Measurements from ENCODE around the gene LYRM4.

Gene LYRM4

GRCh38 chr6:5260111-5260620 is 584 bp downstream of the LYRM4 start:
- Histone ChIP-seq H3K9me3 (ENCODE audit: control insufficient read depth, insufficient read depth, low read depth, low read length) (no peaks in the 10 kb centered on the region), H3K27ac (ENCODE audit: low read depth, low read length) (no peak overlapping the region), H3K4me3 (ENCODE audit: low read depth, low read length) (peak overlapping the region; percentile 76)

DNA sequence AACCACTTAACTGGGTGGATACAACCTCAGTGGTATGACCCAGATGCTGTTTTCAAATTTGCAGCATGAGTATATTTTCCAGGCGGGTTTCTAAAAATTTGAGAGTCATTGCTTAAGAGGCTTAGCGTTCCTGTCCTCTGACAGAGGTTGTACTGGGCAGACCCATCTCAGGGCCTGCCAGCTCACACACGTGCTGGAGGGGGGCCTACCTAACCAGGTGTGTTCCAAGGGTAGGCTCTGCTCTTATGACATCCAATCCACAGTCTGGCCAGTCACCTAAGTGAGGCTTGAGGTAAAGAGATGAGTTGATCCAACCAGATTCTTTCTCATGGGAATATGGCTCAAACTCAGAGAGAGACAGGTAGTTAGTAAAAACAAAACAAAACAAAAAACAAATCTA is 1.3 kb downstream of the LYRM4 start:
- Histone ChIP-seq H3K36me3 (ENCODE audit: control insufficient read depth, insufficient read depth, low read length) (peaks cover 10% of the 10 kb centered on the region), H3K9me3 (ENCODE audit: control insufficient read depth, insufficient read depth, low read depth, low read length) (no peaks in the 10 kb centered on the region), H3K4me3 (ENCODE audit: low read depth, low read length) (peak overlapping the region; percentile 76), H3K9ac (ENCODE audit: low read length) (no peak overlapping the region), H3K27ac (ENCODE audit: low read depth, low read length) (no peak overlapping the region), H3K27me3 (ENCODE audit: control insufficient read depth, insufficient read depth, low read length) (no peaks in the 10 kb centered on the region), H3K4me1 (ENCODE audit: control insufficient read depth, insufficient read depth, low read length) (0 out of 2 replicates have a peak, but pooled peaks cover 6% of the 10 kb centered on the region)

More at GRCh38 chr6:5260111-5260620, 584 bp downstream of the LYRM4 start:
- peaks cover 10% of the 10 kb centered on the region for H3K36me3 ChIP-seq (ENCODE audit: control insufficient read depth, insufficient read depth, low read length)
- 0 out of 2 replicates have a peak, but pooled peaks cover 6% of the 10 kb centered on the region for H3K4me1 ChIP-seq (ENCODE audit: control insufficient read depth, insufficient read depth, low read length)
- H3K27me3 ChIP-seq (ENCODE audit: control insufficient read depth, insufficient read depth, low read length) = no peaks in the 10 kb centered on the region
- H3K9ac ChIP-seq (ENCODE audit: low read length) = peak overlapping the region; percentile 60

DNA sequence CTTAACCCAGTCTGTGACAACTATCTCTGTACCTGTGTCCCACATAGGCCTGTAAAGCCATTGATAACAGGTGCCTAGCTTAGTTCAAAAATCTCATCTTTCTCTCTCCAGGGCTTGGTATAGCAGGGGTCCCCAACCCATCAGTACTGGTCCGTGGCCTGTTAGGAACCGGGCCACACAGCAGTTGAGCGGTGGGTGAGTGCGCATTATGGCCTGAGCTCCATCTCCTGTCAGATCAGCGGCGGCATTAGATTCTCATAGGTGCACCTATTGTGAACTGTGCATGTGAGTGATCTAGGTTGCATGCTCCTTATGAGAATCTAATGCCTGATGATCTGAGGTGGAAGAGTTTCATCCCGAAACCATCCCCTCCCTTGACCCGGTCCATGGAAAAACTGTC is 3.4 kb downstream of the LYRM4 start:
- no peak overlapping the region for H3K27ac ChIP-seq (ENCODE audit: low read depth, low read length)

DNA sequence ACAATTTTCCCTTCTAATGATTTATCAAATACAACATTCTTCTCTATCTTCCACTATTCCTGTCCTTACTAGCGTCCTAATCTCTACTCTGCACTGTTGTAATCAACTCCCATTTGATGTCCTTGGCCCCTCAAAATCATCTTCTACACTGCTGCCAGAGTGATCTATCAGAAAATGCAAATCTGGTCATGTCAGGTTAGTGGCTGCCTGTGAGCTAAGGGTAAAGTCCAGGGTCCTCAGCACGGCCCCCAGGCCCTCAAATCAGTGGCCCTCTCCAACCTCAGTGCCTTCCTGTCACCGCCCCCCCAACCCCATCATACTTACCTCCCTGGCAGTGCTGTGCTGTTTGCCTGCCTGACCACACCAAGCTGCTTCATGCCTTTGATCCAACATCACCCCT is 3.8 kb downstream of the LYRM4 start:
- Histone ChIP-seq H3K27ac (ENCODE audit: low read depth, low read length) (no peak overlapping the region), H3K4me3 (ENCODE audit: low read depth, low read length) (no peak overlapping the region), H3K36me3 (ENCODE audit: control insufficient read depth, insufficient read depth, low read length) (peaks cover 24% of the 10 kb centered on the region), H3K9ac (ENCODE audit: low read length) (no peak overlapping the region), H3K27me3 (ENCODE audit: control insufficient read depth, insufficient read depth, low read length) (no peaks in the 10 kb centered on the region), H3K9me3 (ENCODE audit: control insufficient read depth, insufficient read depth, low read depth, low read length) (no peaks in the 10 kb centered on the region), H3K4me1 (ENCODE audit: control insufficient read depth, insufficient read depth, low read length) (0 out of 2 replicates have a peak, but pooled peaks cover 6% of the 10 kb centered on the region)

More for the DNA sequence above, 3.4 kb downstream of the LYRM4 start:
- Histone ChIP-seq H3K4me1 (ENCODE audit: control insufficient read depth, insufficient read depth, low read length) (0 out of 2 replicates have a peak, but pooled peaks cover 6% of the 10 kb centered on the region), H3K4me3 (ENCODE audit: low read depth, low read length) (no peak overlapping the region), H3K36me3 (ENCODE audit: control insufficient read depth, insufficient read depth, low read length) (peaks cover 20% of the 10 kb centered on the region), H3K9ac (ENCODE audit: low read length) (no peak overlapping the region), H3K27me3 (ENCODE audit: control insufficient read depth, insufficient read depth, low read length) (no peaks in the 10 kb centered on the region), H3K9me3 (ENCODE audit: control insufficient read depth, insufficient read depth, low read depth, low read length) (no peaks in the 10 kb centered on the region)

- no peaks in the 10 kb centered on the region for H3K27me3 ChIP-seq (ENCODE audit: control insufficient read depth, insufficient read depth, low read length)
- no peak overlapping the region for H3K27ac ChIP-seq (ENCODE audit: low read depth, low read length)
- peaks cover 26% of the 10 kb centered on the region for H3K36me3 ChIP-seq (ENCODE audit: control insufficient read depth, insufficient read depth, low read length)
- H3K9ac ChIP-seq (ENCODE audit: low read length) = no peak overlapping the region
- peaks cover 3% of the 10 kb centered on the region; the same call in 1 of the 2 replicates for H3K4me1 ChIP-seq (ENCODE audit: control insufficient read depth, insufficient read depth, low read length)
- no peak overlapping the region for H3K4me3 ChIP-seq (ENCODE audit: low read depth, low read length)
- H3K9me3 ChIP-seq (ENCODE audit: control insufficient read depth, insufficient read depth, low read depth, low read length) = 0 out of 2 replicates have a peak, but pooled peaks cover 4% of the 10 kb centered on the region
These were observed 9.8 kb downstream of the LYRM4 start for GRCh38 chr6:5250911-5251310.

GRCh38 chr6:5250451-5250850 is 10.3 kb downstream of the LYRM4 start:
- no peak overlapping the region for H3K9ac ChIP-seq (ENCODE audit: low read length)
- no peak overlapping the region for H3K4me3 ChIP-seq (ENCODE audit: low read depth, low read length)
- H3K9me3 ChIP-seq (ENCODE audit: control insufficient read depth, insufficient read depth, low read depth, low read length) = 0 out of 2 replicates have a peak, but pooled peaks cover 4% of the 10 kb centered on the region
- no peaks in the 10 kb centered on the region for H3K27me3 ChIP-seq (ENCODE audit: control insufficient read depth, insufficient read depth, low read length)
- no peak overlapping the region for H3K27ac ChIP-seq (ENCODE audit: low read depth, low read length)
- H3K4me1 ChIP-seq (ENCODE audit: control insufficient read depth, insufficient read depth, low read length) = peaks cover 3% of the 10 kb centered on the region; the same call in 1 of the 2 replicates
- H3K36me3 ChIP-seq (ENCODE audit: control insufficient read depth, insufficient read depth, low read length) = peaks cover 26% of the 10 kb centered on the region

GRCh38 chr6:5249451-5250122 is 11.2 kb downstream of the LYRM4 start:
- H3K27ac ChIP-seq (ENCODE audit: low read depth, low read length) = no peak overlapping the region
- H3K4me1 ChIP-seq (ENCODE audit: control insufficient read depth, insufficient read depth, low read length) = peaks cover 3% of the 10 kb centered on the region; the same call in 1 of the 2 replicates
- H3K36me3 ChIP-seq (ENCODE audit: control insufficient read depth, insufficient read depth, low read length) = peaks cover 26% of the 10 kb centered on the region
- no peak overlapping the region for H3K4me3 ChIP-seq (ENCODE audit: low read depth, low read length)
- 0 out of 2 replicates have a peak, but pooled peaks cover 4% of the 10 kb centered on the region for H3K9me3 ChIP-seq (ENCODE audit: control insufficient read depth, insufficient read depth, low read depth, low read length)
- no peaks in the 10 kb centered on the region for H3K27me3 ChIP-seq (ENCODE audit: control insufficient read depth, insufficient read depth, low read length)
- no peak overlapping the region for H3K9ac ChIP-seq (ENCODE audit: low read length)

- H3K4me3 ChIP-seq (ENCODE audit: low read depth, low read length) = no peak overlapping the region
- no peaks in the 10 kb centered on the region for H3K27me3 ChIP-seq (ENCODE audit: control insufficient read depth, insufficient read depth, low read length)
- H3K36me3 ChIP-seq (ENCODE audit: control insufficient read depth, insufficient read depth, low read length) = peaks cover 19% of the 10 kb centered on the region
- H3K27ac ChIP-seq (ENCODE audit: low read depth, low read length) = no peak overlapping the region
- no peak overlapping the region for H3K9ac ChIP-seq (ENCODE audit: low read length)
- H3K9me3 ChIP-seq (ENCODE audit: control insufficient read depth, insufficient read depth, low read depth, low read length) = 0 out of 2 replicates have a peak, but pooled peaks cover 4% of the 10 kb centered on the region
- peaks cover 3% of the 10 kb centered on the region; the same call in 1 of the 2 replicates for H3K4me1 ChIP-seq (ENCODE audit: control insufficient read depth, insufficient read depth, low read length)
These were observed 12.2 kb downstream of the LYRM4 start for GRCh38 chr6:5248302-5249098.

- no peak overlapping the region for H3K4me3 ChIP-seq (ENCODE audit: low read depth, low read length)
- peaks cover 3% of the 10 kb centered on the region; the same call in 1 of the 2 replicates for H3K4me1 ChIP-seq (ENCODE audit: control insufficient read depth, insufficient read depth, low read length)
- no peak overlapping the region for H3K27ac ChIP-seq (ENCODE audit: low read depth, low read length)
- 0 out of 2 replicates have a peak, but pooled peaks cover 4% of the 10 kb centered on the region for H3K9me3 ChIP-seq (ENCODE audit: control insufficient read depth, insufficient read depth, low read depth, low read length)
- no peaks in the 10 kb centered on the region for H3K27me3 ChIP-seq (ENCODE audit: control insufficient read depth, insufficient read depth, low read length)
- peaks cover 14% of the 10 kb centered on the region for H3K36me3 ChIP-seq (ENCODE audit: control insufficient read depth, insufficient read depth, low read length)
- H3K9ac ChIP-seq (ENCODE audit: low read length) = no peak overlapping the region
These were observed 13.5 kb downstream of the LYRM4 start for GRCh38 chr6:5247201-5247600.

DNA sequence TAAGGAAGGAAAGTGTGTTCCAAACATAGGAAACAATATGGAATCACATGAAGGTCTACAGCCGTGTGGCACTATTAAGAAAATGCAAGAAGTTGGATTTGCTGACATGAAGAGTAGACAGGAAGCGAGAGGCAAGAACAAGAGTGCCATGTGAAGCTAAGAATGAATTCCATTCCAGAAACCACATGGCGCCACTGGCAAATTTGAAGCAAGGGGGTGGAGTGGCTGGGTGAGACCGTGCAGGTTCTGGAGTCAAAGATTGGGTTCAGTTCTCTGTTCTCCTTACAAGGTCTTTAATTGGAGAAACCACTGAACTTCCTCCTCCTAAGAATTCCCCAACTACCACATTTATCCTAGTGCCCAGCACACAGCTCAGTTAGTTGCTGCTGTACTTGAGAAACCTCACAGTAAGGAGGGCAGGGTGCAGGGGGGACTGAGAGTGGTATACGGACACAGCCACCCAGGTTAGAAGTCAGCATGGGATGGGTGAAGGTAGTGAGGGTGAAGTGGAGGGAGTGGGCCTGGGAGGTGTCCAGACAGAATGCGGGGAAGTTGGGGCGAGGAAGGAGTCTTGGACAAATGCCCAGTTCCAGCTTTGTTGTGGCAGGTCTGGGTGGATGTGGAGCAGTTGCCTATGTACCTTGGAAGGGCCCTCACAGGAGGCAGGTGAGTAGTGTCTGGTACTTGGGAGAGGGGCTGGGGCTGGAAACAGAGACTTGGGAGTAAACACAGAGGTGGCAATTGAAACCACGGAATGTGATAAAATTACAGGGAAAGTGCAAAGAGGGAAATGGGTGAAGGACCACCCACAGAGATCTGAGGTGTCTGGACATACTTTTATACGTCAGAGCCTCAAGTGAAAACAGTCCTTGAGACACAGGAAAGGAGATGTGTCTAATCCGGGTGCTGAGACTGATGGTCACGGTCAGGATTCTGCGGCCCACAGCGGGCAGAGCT is 14.3 kb downstream of the LYRM4 start:
- no peak overlapping the region for H3K4me3 ChIP-seq (ENCODE audit: low read depth, low read length)
- H3K36me3 ChIP-seq (ENCODE audit: control insufficient read depth, insufficient read depth, low read length) = peaks cover 9% of the 10 kb centered on the region
- H3K9me3 ChIP-seq (ENCODE audit: control insufficient read depth, insufficient read depth, low read depth, low read length) = 0 out of 2 replicates have a peak, but pooled peaks cover 2% of the 10 kb centered on the region
- no peak overlapping the region for H3K27ac ChIP-seq (ENCODE audit: low read depth, low read length)
- no peaks in the 10 kb centered on the region for H3K27me3 ChIP-seq (ENCODE audit: control insufficient read depth, insufficient read depth, low read length)
- peaks cover 7% of the 10 kb centered on the region; the same call in 1 of the 2 replicates for H3K4me1 ChIP-seq (ENCODE audit: control insufficient read depth, insufficient read depth, low read length)
- H3K9ac ChIP-seq (ENCODE audit: low read length) = peak overlapping the region; percentile 38

Measured in HUES6 (cell line).